HG02852 (cell line): ENCODE measurements around the gene GSTA3.
"Not testable (repeated sequence)": the region's sequence is repeated elsewhere in the genome, so short reads cannot be mapped to it uniquely, and the experiment has no call there.

Experiments used
- ATAC-seq: cut with Tn5 transposase; IDR thresholded peaks from one replicate; pipeline ENCODE4 v1.9.1; 2021; ENCODE audit warnings: mild to moderate bottlenecking, moderate library complexity; ENCODE audit not compliant: unreplicated experiment

The GSTA3 gene

GRCh38 chr6:52909531-52909930 is at the start of gene GSTA3:
TSS of gene GSTA3 (minus strand) at chr6:52909698. CDS start at chr6:52905834, 3,864 bp downstream.
- ATAC-seq = no peak

DNA sequence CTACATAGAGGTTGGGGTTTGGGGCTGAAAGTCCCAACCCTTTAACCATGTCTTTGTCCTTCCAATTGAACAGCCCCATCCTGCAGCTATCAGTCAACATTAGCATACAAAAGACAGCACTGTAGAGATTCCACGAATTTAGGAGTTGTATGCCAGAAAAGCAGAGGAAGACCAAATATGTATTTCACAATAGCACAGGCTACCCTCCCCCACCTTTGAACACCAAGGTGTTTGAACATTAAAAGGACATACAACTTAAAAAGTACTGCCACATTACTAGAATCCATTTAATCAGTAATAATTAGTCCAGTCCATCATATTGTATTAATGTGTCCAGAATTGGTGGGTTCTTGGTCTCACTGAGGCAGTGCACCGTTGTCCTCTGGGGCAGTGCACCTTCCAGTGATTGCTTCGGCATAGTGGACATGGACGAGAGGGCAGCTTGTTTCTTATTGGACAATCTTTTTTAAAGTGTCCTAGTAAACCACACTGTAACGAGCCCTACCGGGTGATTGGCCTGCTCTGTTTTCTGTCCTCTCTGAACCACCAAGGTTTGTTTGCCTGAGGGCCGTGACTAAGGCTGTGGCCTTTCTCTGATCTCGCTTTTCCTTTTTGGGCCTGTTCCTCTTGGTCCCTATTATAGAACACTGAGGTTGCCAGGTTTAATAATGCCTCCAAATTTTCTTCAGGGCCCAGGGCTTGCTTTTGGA is 49.2 kb upstream of the GSTA3 start:
- ATAC-seq = no peak

GRCh38 chr6:52955871-52956270 is 46.4 kb upstream of the GSTA3 start:
- no peak for ATAC-seq

DNA sequence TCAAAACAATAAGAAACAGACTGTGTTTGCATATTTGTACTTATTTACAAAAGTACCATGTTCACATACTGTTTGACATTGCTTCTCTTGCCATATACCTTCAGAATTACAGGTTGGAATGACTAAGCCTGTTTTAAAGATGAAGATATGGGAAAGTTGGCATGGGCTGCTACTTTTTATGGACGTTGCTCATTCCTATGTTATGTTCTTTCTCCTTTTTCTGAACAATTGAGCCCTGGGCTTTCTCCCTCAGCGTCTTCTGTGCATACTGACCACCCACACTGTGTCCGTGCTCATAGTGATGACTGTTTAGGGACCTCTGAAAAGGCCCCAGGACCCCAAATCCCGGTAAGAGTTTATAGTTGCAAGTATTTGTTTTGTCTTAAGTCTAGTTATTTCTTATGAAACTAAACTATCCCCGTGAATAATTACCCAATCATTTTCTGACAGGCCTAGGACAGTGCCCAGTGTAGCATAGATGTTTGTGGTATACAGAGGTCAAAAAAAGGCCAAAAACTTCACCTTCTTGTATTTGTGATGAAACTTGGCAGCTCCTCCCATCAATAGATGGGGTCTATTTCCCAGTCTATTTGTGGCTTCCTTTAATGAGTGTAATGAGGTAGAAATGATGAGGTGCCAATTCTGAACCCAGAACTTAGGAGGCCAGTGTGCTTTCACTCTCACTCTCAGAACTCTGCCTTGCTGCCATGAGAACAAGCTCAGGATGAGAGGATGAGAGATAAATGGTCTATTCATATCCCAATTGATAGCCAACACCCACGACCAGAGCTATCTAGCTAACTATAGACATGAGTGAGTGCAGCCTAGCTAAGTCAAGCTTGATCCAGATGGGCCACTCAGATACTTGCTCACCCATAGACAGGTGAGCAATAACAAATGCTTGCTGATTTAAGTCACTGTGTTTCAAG is 44.7 kb upstream of the GSTA3 start:
- no peak for ATAC-seq

GRCh38 chr6:52946306-52946705 is 36.8 kb upstream of the GSTA3 start:
- no peak for ATAC-seq

GRCh38 chr6:52942821-52943220 is 33.3 kb upstream of the GSTA3 start:
- not testable (repeated sequence) for ATAC-seq

- ATAC-seq = no peak
Observed at GRCh38 chr6:52942221-52942620, 32.7 kb upstream of the GSTA3 start.

DNA sequence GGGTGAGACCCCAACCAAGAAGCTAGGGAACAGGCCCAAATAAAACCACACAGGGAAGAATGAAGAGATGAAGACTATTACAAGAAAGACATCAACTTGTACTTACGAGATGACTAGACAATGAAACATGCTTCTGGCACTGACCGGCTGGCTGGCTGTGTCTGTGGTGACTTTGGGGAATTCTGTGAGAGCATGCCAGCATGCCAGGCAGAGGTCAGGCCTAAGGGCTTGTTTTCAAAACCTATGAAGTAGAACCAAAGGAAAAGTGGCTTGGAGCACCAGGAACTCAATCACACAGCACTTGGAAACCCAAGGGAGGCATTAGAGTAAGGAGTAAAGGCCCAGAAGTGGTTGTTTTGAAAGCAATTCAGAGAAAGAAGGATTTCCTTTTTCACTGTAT is 28.4 kb upstream of the GSTA3 start:
- no peak for ATAC-seq

DNA sequence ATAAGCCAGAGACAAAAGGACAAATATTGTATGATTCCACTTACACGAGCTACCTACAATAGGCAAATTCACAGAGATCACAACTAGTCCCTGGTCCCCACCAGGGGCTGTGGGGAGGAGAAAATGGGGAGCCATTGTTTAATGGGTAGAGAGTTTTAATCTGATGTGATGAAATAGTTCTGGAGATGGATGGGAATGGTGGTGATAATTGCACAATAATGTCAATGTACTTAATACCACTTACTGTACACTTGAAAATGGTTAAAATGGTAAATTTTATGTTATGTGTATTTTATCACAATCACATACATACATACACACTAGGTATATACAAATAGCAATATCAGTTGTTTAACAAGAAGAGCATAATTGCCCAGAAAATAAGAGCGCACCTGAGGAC is 24.3 kb upstream of the GSTA3 start:
- no peak for ATAC-seq

- no peak for ATAC-seq
Observed at GRCh38 chr6:52931351-52931750, 21.9 kb upstream of the GSTA3 start.

DNA sequence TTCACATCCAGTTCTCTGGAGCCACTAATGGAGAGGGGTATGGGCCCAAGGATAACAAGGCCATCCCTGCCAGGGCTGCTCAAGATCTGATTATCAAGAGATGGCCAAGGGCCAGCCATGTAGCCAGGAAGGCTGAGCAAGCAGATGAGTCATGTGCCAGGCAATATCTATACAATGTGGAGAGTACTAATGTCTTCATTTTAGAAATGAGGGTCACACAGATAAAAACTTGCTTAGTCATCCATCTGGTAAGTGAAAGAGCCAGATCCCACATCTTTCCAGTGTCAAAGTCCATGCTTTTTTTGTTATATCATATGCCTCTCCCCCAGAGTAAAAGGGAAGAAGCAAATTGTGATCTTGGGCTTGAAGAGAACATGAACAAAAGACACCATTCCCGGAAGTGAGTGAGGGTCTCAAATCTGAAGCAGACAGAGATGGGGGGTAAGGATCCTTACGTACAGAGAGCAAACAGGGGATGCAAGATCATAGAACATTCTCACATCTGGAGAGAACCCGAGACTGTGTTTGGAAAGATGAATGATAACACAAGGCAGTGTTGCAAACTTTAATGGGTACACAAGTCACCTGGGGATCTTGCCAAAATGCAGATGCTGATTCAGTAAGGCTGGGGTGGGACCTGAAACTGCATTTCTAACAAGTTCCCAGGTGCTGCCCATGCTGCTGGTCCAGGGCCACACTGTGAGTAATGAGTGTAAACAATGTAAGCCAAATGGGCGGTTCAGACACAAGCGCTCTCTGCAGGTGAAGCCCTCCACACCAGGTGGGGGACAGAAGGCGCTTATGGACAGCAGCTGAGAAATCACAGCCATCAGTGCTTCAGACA is 20.0 kb upstream of the GSTA3 start:
- ATAC-seq = no peak

DNA sequence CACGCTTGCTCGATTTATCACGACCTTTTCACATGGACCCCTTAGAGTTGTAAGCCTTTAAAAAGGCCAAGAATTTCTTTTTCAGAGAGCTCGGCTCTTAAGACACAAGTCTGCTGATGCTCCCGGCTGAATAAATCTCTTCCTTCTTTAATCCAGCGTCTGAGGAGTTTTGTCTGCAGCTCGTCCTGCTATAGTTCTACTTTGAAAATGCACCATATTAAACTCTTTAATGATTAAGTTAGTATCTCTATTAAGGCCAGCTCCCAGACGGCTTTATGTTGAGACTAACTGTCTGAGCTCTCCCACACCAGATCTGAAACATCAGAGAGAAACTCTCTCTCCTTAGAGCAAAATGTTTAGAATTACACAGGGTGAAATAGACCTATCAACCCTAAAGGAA is 18.0 kb upstream of the GSTA3 start:
- ATAC-seq = no peak

GRCh38 chr6:52925919-52926792 is 16.7 kb upstream of the GSTA3 start:
- ATAC-seq = no peak

GRCh38 chr6:52925042-52925441 is 15.5 kb upstream of the GSTA3 start:
- ATAC-seq = no peak

DNA sequence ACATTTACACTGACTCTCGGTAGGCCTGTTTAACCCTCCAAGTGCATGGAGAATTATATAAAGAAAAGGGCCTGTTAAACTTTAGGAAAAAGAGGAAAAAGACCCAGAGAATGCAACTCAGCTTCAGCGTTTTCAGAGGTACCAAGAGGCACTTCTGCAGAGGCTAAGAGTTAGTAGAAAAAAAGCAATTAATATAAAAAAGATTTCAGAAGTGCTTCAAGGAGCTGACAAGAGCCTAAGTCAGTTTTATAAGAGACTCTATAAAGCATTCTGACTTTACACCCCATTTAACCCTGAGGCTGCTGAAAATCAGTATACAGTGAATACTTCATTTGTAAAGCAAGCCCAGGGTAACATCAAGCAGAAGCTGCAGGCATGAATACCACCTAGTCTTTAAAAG is 14.2 kb upstream of the GSTA3 start:
- not testable (repeated sequence) for ATAC-seq

- no peak for ATAC-seq
Observed at GRCh38 chr6:52922161-52922560, 12.7 kb upstream of the GSTA3 start.

DNA sequence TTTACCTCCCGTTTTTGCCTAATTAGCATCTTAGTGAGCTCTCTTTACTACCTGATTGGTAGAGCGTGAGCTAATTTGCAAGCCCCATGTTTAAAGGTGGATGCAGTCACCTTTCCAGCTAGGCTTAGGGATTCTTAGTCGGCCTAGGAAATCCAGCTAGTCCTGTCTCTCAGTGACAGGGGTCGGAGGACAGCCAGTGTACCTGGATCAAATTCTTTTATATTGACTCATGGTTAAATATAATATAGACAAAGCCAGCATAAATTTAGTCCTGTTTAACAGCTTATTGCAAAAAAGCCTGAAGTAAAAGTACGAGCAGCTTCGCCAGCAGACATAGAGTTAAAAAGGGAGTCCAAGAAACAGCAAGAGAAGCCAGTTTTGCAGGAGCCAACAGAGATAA is 12.2 kb upstream of the GSTA3 start:
- no peak for ATAC-seq

- ATAC-seq = not testable (repeated sequence)
Observed at GRCh38 chr6:52919511-52919910, 10.0 kb upstream of the GSTA3 start.

- not testable (repeated sequence) for ATAC-seq
Observed at GRCh38 chr6:52918771-52919170, 9.3 kb upstream of the GSTA3 start.

- not testable (repeated sequence) for ATAC-seq
Observed at GRCh38 chr6:52918027-52918686, 8.7 kb upstream of the GSTA3 start.
